ENCODE results near the gene NAA20. TPM values are rescaled to one million over a fixed set of nuclear protein-coding genes. Genes with fewer than 3 reads are reported as not detected.

NAA20 gene
- total RNA-seq, 1 experiment from 2014 or later, result 82.6 TPM

DNA sequence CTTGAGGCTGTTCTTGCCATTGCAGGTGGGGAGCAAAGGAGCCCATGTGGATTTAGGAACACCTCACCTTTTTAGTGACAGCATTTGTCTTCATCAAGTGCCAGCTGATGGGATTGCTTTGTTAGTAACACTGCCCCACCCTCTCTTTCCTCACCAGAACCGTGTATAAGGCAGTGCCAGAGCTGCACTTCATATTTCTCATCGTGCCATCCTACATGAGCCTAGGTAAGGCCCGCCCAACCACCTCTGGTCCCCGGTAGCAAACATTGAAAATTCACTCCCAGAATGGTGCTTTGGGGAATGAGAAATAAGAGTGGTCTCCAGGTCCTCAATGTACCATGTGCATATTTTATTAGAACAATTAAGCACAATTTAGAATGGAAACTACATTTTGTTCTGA, 57.9 kb downstream of the NAA20 start:
- H3K27ac ChIP-seq (ENCODE audit: low read depth, low read length, poor library complexity, severe bottlenecking), result no peak overlapping the region
- intact Hi-C loops (cut with micrococcal nuclease; ENCODE audit: unreplicated experiment), result no loop called here
- no peak overlapping the region for H3K4me3 ChIP-seq (ENCODE audit: low read depth, low read length, poor library complexity, severe bottlenecking)
- DNase-seq (ENCODE audit: low spot score), result no peak
- TF ChIP-seq CTCF (conservative IDR thresholded peaks at IDR 0.05; ENCODE audit: low read depth, low read length) (no peak), EZH2 (IDR thresholded peaks at IDR 0.05; ENCODE audit: borderline replicate concordance, low read depth, low read length, poor library complexity, severe bottlenecking) (no peak)
- H3K36me3 ChIP-seq (ENCODE audit: insufficient read depth, low read length, poor library complexity, severe bottlenecking), result no peaks in the 10 kb centered on the region
- no peaks in the 10 kb centered on the region for H3K9me3 ChIP-seq (ENCODE audit: low read depth, low read length, poor library complexity, severe bottlenecking)
- H3K27me3 ChIP-seq (replicated peaks; ENCODE audit: insufficient read depth, low read depth, low read length, poor library complexity), result peaks cover 56% of the 10 kb centered on the region
- BruUV-seq (replicated peaks), result no TSS peak
- POLR2A ChIA-PET (ENCODE audit: low non-redundant PET), result no interaction called here
- H3K4me1 ChIP-seq (ENCODE audit: insufficient read depth, low read length, poor library complexity, severe bottlenecking), result no peaks in the 10 kb centered on the region
- CTCF ChIA-PET, result no interaction called here

- no TSS peak for BruUV-seq (replicated peaks)
- Histone ChIP-seq H3K9me3 (ENCODE audit: low read depth, low read length, poor library complexity, severe bottlenecking) (no peaks in the 10 kb centered on the region), H3K27me3 (replicated peaks; ENCODE audit: insufficient read depth, low read depth, low read length, poor library complexity) (peaks cover 62% of the 10 kb centered on the region), H3K36me3 (ENCODE audit: insufficient read depth, low read length, poor library complexity, severe bottlenecking) (no peaks in the 10 kb centered on the region), H3K4me3 (ENCODE audit: low read depth, low read length, poor library complexity, severe bottlenecking) (no peak overlapping the region), H3K27ac (ENCODE audit: low read depth, low read length, poor library complexity, severe bottlenecking) (no peak overlapping the region), H3K4me1 (ENCODE audit: insufficient read depth, low read length, poor library complexity, severe bottlenecking) (no peaks in the 10 kb centered on the region)
- POLR2A ChIA-PET (ENCODE audit: low non-redundant PET), result no interaction called here
- CTCF ChIA-PET, result no interaction called here
- TF ChIP-seq EZH2 (IDR thresholded peaks at IDR 0.05; ENCODE audit: borderline replicate concordance, low read depth, low read length, poor library complexity, severe bottlenecking) (no peak), CTCF (conservative IDR thresholded peaks at IDR 0.05; ENCODE audit: low read depth, low read length) (no peak)
- DNase-seq (ENCODE audit: low spot score), result peak; percentile 30
- intact Hi-C loops (cut with micrococcal nuclease; ENCODE audit: unreplicated experiment), result no loop called here
These were observed 59.3 kb downstream of the NAA20 start for GRCh38 chr20:20076297-20077065.

DNA sequence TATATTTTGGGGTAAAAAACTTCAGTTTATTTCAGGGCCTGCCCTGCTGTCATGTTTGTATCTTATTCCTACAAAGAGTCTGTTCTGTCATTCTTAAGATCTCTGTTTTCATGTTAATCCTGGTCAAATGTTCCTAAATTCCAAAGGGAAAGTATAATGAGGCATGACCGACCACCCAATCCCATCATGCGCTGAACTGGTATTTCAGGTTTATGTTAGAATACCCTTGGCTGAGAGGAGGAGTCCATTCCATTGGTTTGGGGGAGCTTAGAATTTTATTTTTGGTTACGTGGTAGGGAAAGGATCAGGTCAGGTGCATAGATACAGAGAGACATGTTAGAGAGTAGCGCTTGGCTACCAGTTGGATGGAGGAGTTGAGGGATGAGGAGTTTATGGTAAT, 60.9 kb downstream of the NAA20 start:
- intact Hi-C loops (cut with micrococcal nuclease; ENCODE audit: unreplicated experiment), result no loop called here
- Histone ChIP-seq H3K4me1 (ENCODE audit: insufficient read depth, low read length, poor library complexity, severe bottlenecking) (peaks cover 7% of the 10 kb centered on the region), H3K36me3 (ENCODE audit: insufficient read depth, low read length, poor library complexity, severe bottlenecking) (no peaks in the 10 kb centered on the region), H3K27ac (ENCODE audit: low read depth, low read length, poor library complexity, severe bottlenecking) (no peak overlapping the region), H3K9me3 (ENCODE audit: low read depth, low read length, poor library complexity, severe bottlenecking) (no peaks in the 10 kb centered on the region), H3K27me3 (replicated peaks; ENCODE audit: insufficient read depth, low read depth, low read length, poor library complexity) (peaks cover 54% of the 10 kb centered on the region), H3K4me3 (ENCODE audit: low read depth, low read length, poor library complexity, severe bottlenecking) (no peak overlapping the region)
- TF ChIP-seq EZH2 (IDR thresholded peaks at IDR 0.05; ENCODE audit: borderline replicate concordance, low read depth, low read length, poor library complexity, severe bottlenecking), result no peak
- no peak for TF ChIP-seq CTCF (conservative IDR thresholded peaks at IDR 0.05; ENCODE audit: low read depth, low read length)
- CTCF ChIA-PET, result no interaction called here
- DNase-seq (ENCODE audit: low spot score), result no peak
- BruUV-seq (replicated peaks), result no TSS peak
- POLR2A ChIA-PET (ENCODE audit: low non-redundant PET), result no interaction called here
